Muscle of arm (tissue), 12 donors: Measurements from ENCODE around the gene IDH3B. TPM values are rescaled to one million over a fixed set of nuclear protein-coding genes. Genes with fewer than 3 reads are reported as not detected.
A peak's percentile ranks its signal among the peaks of the same experiment; 100 is the strongest.

ENCODE experiments used
- DNase-seq: peaks from one replicate; pipeline ENCODE4 v3.0.0-alpha.2; 2013
- polyA plus RNA-seq, 12 donors: library from polyadenylated mRNA; unstranded; fragments of 120-200 nt; gene quantifications; one replicate each; pipeline ENCODE4 v1.2.1, GENCODE V29; 2013; ENCODE audit not compliant: insufficient read length in 12 of 12

The IDH3B gene
- polyA plus RNA-seq, 12 donors = 78.3 to 110 (median 98.9) TPM; not detected in 1

DNA sequence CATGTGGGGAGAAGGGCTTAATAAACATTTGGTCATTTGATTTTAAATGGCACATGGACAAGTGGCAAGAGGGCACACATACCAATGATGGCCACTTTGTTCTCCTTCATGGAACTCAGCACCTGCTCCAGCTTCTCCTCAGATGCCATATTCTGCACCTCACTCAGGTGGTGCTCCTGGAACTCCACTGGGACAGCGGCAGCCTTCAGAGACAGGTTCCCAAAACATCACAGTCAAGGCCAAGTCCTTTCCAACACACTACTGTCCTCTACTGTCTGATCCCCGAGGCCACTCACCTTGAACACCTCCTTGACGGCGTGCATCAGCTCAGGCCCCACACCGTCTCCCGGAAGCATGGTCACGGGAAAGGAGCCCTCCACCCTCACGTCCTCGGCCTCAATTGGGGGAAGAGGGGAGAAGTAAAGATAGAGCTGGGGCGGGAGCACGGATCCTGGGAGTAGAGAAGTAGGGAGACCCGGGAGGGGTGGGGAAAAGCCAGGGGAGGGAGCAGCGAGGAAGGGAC is 591 bp downstream of the IDH3B start:
- no peak for DNase-seq

DNA sequence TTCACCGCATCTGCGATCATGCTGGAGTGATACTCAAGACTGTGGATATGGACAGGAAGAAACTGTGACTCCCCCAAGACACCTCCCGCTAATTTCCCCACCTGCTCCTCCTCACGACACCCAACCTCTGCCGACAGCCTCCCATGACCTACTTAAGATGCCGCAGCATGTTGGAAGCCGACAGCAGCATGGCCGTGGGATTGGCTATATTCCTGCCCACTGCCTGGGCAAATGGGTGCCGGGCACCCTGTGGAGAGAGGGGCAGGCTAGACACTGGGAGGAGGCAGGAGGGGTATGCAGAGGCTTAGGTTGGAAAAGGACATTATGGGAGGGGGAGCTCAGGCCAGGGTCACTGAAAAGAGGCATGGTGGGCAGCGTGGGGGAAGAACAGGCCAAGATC is 4.5 kb downstream of the IDH3B start:
- no peak for DNase-seq

- no peak for DNase-seq
Observed at GRCh38 chr20:2658414-2659354, 5.3 kb downstream of the IDH3B start.

DNA sequence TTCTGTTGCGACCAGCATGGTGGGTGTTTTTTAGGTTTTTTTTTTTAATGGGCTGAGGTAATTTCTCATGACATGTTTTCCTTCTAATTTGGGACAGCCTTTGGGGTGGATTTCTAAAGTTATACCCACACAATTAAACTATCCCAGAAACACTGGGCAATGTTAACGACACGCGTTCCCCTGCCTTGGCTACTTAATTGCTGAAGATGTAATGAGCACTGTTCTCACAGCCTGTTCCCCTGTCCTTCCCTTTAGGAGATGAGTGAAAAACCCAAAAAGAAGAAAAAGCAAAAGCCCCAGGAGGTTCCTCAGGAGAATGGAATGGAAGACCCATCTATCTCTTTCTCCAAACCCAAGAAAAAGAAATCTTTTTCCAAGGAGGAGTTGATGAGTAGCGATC is 6.3 kb downstream of the IDH3B start:
- no peak for DNase-seq

GRCh38 chr20:2657241-2657640 is 6.8 kb downstream of the IDH3B start:
- no peak for DNase-seq

GRCh38 chr20:2656471-2657117 is 7.4 kb downstream of the IDH3B start:
- no peak for DNase-seq

DNA sequence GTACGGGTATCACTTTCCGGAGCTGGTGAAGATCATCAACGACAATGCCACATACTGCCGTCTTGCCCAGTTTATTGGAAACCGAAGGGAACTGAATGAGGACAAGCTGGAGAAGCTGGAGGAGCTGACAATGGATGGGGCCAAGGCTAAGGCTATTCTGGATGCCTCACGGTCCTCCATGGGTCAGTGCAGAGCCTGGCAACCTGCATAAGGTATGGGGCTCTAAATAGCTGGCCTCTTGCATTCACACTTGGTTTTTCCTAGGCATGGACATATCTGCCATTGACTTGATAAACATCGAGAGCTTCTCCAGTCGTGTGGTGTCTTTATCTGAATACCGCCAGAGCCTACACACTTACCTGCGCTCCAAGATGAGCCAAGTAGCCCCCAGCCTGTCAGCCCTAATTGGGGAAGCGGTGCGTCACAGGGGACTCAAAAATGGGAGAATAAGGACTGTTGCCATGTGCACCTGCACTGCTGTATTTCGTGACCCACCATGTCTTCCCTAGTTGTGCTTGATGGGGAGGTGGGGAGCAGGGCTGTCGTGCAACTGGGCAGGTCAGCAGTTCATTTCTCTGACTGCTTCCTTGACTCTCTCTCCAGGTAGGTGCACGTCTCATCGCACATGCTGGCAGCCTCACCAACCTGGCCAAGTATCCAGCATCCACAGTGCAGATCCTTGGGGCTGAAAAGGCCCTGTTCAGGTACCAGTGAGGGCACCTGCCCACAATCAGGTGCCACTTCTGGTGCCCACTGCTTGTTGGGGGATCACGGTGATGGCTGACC is 8.5 kb downstream of the IDH3B start:
- no peak for DNase-seq

DNA sequence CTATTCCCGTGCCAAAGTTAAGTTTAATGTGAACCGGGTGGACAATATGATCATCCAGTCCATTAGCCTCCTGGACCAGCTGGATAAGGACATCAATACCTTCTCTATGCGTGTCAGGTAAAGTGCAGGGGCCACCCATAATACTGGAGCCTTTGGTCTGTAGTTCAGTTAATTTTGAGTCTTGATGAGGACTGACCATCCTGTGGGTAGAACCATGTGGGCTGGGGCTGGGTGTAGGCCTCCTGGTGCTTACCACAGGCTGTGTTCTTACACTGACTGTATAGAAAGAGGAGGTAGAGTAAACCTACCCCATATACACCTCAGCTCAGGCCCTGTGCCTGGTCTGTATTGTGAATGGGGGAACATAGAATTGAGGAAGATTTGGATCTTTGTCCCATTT is 9.2 kb downstream of the IDH3B start:
- DNase-seq = no peak

DNA sequence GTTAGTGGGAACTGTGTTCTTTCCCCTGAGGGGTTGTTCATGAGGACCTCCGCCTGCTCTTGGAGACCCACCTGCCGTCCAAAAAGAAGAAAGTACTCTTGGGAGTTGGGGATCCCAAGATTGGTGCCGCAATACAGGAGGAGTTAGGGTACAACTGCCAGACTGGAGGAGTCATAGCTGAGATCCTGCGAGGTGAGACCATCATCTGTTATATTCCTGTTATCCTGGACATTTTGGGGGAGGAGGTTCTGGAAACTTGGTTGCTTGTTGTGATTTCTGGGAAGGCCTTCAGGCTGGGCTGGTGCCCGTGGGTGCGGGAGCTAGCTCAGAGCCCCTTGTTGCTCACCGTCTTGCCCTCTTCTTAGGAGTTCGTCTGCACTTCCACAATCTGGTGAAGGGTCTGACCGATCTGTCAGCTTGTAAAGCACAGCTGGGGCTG is 9.6 kb downstream of the IDH3B start:
- DNase-seq = no peak

- DNase-seq = no peak
Observed at GRCh38 chr20:2653556-2654383, 10.2 kb downstream of the IDH3B start.

GRCh38 chr20:2652724-2653555 is 11.1 kb downstream of the IDH3B start:
- peak; percentile 53 for DNase-seq

- DNase-seq = peak; percentile 95
Observed at GRCh38 chr20:2651772-2652723, 12.0 kb downstream of the IDH3B start, which contains the start of gene NOP56. TSS of gene NOP56 (plus strand) at chr20:2652632. CDS start at chr20:2652661, 29 bp downstream.

DNA sequence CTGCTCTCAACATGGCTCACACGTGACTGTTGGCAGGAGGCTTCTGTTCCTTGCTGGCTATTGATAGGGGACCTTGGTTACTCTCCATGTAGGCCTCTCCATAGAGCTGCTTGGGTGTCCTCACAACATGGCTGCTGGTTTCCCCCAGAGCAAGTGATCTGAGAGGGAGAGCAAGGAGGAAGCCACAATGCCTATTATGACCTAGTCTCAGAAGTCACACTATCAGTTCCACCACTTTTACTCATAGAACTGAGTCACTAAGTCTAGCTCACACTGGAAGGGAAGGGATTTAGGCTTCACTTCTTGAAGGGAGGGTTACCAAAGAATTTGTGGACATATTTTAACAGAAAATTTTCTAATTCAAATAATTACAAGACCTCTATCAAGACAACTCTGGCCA is 20.3 kb downstream of the IDH3B start:
- DNase-seq = no peak

DNA sequence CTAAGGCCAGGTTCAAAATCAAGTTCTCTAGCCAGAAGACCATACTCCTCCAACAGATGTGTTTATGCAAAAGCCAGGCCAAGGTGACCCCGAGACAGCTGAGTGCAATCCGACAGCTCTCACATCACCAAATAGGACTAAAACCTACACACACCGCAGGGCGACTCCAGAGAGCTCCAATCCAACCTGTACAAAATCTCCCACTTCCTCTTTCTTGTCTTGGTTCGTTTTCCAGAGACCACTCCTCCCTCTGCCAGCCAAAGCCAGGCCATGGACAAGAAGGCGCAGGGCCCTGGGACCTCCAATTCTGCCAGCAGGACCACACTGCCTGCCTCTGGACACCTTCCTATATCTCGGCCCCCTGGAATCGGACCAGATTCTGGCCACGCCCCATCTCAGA is 23.1 kb downstream of the IDH3B start:
- no peak for DNase-seq

DNA sequence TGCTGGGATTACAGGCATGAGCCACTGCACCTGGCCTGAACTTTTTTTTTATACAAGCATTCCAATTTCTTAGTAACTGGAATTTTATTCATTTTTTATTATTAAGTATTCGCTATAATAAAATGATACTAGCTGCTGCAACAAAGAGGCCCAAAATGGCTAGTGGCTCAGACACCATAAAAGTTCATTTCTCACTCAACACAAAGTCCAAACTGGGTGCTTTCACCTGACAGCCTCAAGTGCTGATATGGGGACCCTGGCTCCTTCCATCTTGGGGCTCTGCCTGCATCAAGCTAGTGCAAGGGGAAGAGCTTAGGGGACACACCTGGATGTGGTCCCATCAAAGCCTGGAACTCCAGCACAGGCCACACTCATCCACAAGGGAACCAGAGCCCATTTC is 23.8 kb downstream of the IDH3B start:
- no peak for DNase-seq

- DNase-seq = no peak
Observed at GRCh38 chr20:2637246-2637645, 26.8 kb downstream of the IDH3B start.

DNA sequence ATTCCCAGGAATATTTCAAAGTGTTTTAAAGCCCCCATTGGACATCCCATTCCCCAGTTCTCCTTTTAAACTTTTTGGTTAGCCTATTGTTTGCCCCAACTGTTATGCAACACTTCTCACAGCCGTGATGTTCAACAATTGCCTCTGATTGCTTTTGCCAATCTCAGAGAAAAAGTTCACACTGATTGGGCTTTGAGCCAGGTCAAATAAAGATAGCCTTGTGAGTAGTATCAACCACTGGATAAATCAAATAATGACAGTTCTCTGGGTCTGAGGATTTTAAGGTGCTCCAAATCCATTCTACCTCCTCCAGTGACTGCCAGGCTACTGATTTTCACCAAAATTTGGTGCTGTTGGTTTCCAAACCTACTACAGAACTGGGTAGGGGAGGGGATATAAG is 30.6 kb downstream of the IDH3B start:
- no peak for DNase-seq

GRCh38 chr20:2631228-2631627 is 32.8 kb downstream of the IDH3B start:
- no peak for DNase-seq
